HG03565 (cell line): ENCODE measurements around the gene TTC21A.
A peak's percentile ranks its signal among the peaks of the same experiment; 100 is the strongest.
"Not testable (repeated sequence)": the region's sequence is repeated elsewhere in the genome, so short reads cannot be mapped to it uniquely, and the experiment has no call there.

Experiments used
- ATAC-seq: cut with Tn5 transposase; IDR thresholded peaks from one replicate; pipeline ENCODE4 v1.9.1; 2021; ENCODE audit warnings: mild to moderate bottlenecking, moderate library complexity; ENCODE audit not compliant: unreplicated experiment

The TTC21A gene

DNA sequence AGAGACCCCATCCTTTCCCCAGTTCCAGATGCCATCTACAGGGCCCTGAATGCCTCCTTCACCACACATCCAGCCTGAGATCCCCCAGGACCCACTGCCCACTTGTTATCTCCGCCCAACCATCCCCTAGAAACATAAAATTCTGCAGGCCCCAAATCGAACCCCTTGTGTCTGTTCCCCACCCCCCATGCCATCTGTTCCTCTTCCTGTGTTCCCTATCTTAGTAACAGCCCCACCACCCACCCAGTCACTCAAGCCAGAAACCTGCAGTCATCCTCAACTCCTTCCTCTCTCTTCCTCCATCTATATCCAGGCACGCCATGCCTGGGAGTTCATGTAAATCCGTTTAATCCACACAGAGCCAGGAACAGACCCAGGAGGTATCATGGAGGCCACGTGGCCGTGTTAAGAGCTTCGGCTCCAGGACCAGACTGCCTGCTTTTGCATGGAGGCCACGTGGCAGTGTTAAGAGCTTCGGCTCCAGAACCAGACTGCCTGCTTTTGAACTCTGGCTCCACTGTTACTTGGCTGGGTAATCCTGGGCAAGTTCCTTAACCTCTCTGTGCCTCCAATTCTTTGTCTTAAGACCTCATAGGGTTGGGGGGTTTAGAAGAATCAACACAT is 41.1 kb downstream of the TTC21A start:
- ATAC-seq: no peak

DNA sequence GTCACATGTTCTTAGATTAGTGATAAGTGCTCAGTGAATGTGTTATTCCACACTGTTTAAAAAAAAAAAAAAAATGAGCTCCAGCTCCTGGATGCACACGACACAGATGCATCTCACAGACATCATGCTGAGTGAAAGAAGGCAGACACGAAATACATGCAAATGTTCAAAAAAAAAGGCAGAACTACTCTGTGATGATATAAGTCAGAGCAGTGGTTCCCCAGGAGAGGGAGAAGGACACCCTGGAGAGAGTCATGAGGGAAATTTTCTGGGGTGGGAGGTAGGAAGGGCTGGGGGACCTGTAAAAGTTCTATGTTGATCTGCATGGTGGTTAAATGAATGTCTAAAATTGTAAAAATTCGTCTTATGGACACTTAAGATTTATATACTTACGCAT is 41.6 kb downstream of the TTC21A start:
- peak; percentile 16 for ATAC-seq

DNA sequence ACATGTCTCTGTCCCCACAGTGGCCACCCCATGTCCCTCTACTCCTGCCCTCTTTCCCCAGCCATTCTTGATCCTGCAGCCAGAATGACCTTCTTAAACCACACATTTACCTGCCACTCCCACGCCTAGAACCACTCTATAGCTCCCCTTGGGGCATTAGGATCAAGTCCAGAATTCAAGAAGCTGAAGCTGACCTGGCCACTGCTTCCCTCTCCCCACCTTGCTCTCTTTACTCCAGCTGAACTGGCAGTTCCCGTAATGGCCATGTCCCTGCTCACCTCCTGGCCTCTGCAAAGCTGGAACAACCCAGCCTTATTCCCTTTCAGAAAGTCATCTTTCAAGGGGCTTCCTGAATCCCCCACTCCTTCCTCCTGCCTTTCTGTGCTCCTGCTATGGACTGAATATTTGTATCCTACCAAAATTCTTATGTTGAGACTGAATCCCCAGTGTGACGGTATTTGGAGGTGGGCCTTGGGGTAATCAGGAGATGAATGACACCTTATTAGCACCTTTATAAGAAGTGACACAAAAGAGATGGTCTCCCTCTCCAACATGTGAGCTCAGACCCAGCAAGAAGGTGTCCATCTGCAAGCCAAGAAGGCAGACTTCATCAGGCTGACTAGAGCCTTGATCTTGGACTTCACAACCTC is 42.1 kb downstream of the TTC21A start:
- no peak for ATAC-seq

DNA sequence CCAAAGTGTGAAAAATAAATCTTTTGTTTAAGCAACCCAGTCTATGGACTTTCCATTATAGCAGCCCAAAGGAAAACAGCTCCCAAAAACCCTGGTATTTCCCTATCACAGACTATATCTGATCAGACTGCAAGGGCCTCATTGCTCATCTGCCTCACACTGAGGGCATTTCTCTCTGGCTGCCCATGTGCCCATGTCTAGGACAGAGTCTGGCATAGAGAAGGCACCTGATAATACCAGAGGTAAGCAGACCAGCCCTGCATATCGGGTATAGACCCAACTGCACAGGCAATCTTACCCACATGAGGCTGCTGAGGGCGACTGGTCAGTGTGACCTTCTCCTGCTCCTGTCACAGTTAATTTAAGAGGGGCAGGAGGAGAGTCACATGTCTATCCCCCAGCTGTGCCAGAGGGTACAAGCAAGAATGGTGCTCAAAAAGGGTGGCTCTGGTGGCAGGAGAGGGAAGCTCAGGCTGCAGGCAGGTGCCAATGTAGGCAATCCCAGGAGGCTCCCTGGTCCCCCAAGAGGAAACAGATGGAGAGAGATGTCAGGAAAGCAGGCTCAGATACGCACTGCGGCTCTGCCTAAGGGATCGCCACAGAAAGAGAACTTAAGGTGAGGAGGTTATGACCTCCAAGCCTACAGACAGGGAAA is 42.8 kb downstream of the TTC21A start:
- ATAC-seq: no peak

DNA sequence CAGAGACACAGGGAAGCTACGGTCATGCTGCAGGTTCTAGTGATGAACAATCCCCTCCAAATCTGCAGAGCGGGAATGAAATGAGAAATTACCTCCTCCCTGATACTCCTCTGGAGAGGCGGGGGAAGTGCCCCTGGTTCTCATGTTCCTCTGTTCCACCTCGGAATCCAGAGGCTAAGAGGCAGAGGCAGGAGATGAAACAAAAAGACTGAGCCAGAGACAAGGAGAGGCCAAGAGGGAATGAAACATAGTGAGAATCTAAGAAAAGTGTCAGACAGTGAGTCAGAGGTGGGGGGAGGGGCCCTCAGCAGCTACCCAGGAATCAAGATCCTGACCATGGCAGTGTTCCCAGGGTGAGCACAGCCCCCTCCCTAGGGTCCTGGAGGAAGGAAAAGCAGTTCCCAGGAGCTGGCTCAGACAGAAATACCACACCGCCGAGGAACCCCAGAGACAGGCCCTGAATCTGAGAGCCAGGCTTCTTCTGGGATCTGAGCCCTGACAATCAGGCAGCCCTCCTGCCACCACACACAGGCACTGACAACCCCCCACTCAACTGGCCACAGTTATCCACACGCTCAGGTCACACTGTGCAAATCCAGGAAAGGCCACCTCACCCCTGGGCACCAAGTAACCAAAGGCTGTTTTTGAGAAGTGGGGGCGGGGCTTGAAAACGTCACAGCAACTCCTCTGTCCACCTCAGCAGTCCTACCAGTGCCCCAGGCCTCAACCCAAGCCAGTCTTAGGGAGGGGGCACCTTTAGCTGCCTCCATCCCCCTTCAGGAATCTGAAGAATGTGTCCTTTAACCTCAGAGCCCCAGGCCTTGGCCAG is 43.5 kb downstream of the TTC21A start:
- no peak for ATAC-seq

DNA sequence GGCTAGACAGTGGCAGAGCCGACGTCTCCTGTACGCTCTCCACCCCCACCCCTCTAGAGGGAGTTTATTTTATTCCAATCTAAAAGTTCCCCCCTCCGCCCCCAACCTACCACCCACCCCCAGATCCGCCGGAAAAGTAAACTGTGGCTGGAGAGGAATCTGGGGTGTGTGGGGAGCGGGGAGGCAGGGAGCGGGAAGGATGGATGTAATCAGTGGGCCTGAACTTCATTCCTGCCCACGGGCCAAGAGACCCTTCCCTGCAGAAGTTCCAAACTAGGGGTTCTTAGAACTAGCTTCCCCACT is 46.4 kb downstream of the TTC21A start:
- no peak for ATAC-seq

DNA sequence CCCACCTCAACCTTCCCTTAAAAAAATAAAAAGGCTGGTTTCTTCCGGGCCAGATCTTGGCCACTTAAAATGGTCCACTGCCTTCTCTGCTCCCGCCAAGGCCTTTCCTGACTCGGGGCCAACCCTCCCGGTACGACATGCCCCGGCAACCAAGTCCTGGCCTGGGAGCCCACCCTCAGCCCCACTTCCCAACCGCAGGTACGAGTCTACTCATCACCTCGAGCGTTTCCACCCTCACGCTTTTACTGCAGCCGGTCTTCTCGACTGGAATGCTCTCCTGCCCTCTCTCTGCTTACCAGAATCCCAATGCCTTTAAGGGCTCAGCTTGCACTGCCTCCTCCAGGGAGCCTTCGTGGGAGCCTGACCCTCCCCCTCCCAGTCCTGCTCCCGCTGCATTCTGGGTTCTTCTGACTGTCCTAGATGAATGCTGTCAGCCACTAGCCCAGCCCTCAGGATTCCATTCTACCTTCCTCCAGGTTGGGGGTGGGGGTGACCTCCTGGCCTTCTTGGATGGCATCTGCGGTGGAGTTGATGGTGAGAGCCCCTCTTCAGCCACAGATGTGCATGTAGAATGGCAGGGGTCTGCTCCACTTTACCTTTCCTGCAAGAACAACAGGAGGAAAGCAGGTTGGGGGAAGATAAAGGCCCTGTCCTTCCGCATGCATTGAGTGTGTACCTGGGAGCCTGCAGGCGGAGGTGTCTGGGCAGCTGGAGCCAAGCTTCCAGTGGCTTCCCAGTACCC is 47.0 kb downstream of the TTC21A start:
- no peak for ATAC-seq

DNA sequence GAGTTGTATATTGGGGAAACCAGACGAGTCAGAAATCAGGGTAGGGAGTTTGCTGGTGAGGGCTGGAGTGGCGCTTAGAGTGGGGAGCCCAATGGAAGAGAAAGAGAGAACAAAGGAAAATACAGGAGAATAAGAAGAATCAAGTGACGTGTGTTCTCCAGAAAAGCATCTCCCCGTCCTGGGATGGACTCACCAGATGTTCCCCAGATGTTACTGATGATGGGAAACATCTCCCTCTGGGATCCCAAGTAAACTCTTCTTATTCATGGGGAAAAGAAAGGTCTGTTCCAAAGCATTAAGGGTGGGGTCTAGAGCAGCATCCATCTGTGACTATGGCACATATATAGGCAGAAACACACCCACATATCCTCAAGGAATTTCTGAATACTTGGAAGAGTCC is 48.9 kb downstream of the TTC21A start:
- no peak for ATAC-seq

DNA sequence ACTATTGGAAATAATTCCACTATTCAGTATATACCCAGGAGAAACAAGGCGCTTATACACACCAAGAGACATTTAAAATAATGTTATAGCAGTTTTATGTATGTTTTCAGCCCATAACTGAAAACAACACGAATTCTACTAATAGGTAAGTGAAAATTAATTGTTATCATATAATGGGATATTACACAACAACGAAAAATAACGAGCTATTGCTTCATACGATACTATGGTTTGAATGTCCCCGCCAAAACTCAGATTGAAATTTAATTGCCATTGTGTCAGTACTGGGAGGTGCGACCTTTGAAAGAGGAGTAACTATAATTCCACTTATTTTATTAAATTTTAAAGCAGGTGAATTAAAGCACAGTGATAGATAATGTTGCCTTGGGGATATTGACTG is 49.9 kb downstream of the TTC21A start:
- ATAC-seq: no peak

DNA sequence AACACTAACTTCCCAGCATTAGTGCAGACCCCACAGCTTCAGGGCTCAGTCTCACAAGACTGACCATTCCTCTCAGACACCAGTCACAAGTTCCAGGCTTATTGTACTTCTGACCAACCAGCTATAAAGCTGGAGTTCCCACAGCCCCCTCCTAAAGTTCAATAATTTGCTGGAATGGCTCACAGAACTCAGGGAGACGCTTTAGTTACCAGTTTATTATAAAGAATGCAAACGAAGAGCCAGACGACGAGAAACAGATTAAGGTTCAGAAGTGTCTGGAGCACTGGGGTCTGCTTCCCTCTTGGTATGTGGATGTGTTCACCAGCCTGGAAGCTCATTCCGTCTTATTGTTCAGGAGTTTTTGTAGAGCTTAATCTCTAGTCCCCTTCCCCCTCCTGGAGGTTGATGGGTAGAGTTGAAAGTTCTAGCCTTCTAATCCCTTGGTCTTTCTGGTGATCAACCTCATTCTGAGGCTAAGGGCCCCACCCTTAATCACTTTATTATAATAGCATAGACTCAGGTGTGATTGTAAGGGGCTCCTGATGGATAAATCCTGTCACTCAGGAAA is 50.8 kb downstream of the TTC21A start:
- ATAC-seq: no peak

DNA sequence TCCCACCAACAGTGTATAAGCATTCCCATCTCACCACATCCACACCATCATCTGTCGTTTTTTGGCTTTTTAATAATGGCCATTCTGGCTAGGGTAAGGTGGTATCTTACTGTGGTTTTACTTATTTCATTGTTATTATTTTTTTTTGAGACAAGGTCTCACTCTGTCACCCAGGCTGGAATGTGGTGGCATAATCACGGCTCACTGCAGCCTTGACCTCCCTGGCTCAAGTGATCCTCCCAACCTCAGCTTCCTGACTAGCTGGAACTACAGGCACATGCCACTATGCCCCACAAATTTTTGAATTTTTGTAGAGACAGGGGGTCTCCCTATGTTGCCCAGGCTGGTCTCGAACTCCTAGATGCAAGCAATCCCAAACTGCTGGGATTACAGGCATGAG is 56.9 kb downstream of the TTC21A start:
- ATAC-seq: no peak

DNA sequence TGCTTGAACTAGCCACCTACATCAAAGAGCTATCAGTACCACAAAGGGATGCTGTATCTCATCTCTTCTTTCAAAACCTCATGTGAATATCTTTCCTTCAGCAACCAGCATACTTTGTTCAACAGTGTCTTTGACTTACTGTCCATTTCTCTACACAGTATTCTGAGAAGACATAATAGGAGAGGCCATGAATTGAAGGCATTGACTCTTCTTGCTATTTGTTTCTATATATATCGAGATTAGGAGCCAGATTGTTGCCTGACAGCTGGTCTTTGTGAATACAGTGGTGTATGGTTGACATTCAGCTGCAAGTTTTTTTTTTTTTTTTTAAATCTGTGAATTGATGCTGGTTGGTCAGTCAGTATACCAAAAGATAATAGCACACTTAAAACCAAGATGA is 58.0 kb downstream of the TTC21A start:
- ATAC-seq: no peak

DNA sequence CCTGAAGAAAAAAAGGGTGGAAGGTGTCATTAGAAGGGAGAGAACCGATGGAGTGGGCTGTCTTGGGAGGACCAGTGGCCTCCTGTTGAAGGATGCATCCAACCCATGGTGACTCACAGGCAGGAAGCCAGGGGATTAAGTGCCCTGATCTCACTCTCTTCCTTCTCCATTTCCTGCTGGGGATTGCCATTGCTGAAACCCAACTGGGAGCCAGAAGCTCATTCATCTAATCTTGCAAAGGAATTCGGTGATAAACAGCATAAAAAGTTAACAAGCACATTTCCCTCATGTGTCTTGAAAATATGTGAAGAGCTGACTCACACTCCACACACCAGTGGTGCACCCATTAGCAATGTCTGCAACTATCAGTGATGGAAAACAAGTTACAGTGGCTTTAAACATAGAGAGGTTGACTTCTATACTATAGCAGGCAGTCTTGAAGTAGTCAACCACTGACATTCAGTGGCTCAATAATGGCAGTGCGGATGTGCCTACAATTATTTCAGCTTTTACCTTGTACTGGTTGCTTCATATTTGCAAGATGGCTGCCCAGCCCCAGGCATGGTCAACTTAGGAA is 58.7 kb downstream of the TTC21A start:
- ATAC-seq: no peak

DNA sequence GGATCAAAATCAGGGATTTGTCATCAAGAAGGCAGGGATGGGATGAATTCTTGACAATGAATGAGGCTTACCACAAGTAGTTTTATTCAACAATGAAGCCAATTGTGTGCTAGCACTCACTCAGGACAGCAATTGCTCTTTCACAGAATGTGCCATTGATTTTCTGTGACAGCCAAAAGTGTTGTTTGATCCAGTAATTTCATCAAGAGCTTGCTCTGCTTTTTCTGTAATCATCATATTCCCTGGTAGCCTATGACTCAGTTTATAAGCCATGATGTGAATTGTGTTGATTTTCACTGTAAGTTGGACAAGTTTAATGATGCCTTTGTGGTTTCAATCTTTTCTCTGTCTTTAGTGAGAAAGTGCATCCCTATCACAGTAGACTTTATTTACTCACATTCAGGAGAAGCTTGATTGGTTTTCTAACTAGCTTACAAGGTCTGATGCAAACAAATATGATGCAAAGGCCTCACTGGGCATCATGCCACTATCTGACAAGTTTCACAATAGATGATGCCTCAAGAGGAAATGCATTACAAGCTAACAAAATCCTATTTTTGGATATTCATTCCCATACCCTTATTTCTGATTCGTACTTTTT is 59.6 kb downstream of the TTC21A start:
- no peak for ATAC-seq

DNA sequence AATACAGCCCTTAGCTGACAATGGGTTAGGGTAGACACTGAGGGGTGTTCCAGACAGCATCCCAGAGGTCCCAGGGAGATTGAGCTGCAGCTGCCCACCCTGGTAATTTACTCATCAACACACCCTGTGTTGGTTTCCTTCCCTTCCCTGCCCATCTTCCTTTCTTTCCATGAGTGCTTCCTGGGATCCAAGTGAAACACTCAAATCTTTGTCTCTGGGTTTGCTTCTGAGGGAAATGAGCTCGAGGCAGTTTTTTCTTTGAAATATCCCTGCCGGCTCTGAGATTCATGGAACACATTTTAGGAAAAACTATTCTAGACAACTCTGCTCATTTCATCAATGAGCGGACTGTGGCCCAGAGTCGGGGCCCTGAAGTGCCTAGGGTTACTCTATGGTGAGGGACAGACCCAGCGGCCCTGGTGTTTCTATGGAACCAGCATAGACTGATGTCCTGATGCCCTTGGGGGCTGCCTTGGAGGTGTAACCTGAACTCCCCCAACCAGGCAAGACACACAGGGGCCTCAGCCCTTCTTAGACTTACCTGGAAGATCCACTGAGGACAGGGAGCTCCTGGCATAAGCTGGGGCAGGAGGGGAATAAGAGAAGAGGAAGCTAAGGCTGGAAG is 60.8 kb downstream of the TTC21A start:
- no peak for ATAC-seq

DNA sequence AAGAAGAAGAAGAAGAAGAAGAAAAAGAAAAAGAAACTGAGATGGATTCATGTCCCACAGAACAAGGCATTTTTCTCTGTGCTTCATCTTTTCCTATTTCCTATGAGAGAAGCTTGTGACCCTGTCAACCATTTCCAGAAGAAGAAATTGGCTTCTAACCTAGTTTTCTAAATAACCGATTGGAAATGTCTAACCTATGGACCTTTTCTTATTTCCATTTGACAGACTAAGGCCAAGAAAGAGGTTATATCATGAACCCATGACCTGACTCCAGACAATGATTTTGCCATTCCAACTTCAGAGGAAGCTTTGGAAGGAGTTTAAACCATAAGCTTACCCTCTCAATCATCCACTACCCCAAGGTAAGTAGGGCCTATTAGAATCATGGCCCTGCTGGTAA is 62.2 kb downstream of the TTC21A start:
- ATAC-seq: no peak

DNA sequence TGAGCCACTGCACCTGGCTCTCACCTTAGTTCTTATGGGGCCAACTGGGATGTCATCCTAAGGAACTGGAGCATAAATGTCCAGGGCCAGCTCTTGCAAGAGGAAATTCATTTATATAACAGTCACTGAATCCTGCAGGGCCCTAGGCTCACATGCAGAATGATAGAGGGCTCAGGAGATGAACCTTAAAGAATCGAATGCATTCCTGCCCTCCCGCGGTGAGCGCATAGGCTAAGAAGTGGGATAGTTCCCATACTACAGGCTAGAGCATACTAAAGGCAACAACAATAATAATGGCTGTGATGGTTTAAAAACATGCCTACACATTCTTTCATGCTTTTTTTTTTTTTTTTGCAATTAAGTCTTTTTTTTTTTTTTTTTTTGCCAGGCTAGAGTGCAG is 63.0 kb downstream of the TTC21A start:
- ATAC-seq: no peak

DNA sequence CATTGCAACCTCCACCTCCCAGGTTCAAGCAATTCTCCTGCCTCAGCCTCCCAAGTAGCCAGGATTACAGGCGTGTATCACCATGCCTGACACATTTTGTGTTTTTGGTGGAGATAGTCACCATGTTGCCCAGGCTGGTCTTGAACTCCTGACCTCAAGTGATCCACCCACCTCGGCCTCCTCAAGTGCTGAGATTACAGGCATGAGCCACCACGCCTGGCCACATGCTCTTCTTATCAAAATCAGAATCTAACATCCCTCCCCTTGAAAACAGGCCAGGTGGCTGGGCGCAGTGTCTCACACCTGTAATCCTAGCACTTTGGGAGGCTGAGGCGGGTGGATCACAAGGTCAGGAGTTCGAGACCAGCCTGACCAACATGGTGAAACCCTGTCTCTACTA is 63.4 kb downstream of the TTC21A start:
- ATAC-seq: not testable (repeated sequence)

DNA sequence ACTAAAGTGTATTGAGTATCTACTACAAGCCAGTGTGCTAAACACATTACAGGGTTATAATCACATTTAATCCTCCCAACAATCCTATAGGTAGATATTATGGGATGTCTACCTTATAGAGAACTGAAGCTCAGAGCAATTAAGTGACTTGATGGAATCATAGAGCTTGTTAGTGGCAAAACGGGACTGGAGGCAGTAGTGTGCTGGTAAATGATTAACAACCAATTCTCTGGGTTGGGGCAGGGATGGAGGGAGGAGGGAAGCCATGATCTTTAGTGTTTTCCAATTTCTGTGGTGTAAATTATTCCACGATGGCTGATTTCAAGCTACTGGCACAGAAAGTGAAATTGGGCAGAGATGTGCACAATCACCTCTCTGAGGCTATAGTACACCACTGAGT is 64.4 kb downstream of the TTC21A start:
- no peak for ATAC-seq
